Karpas-422 (cell line): ENCODE measurements around the gene ZNF548. TPM values are rescaled to one million over a fixed set of nuclear protein-coding genes. Genes with fewer than 3 reads are reported as not detected.
A peak's percentile ranks its signal among the peaks of the same experiment; 100 is the strongest.

Experiments
- DNase-seq: peaks from one replicate; pipeline ENCODE4 v3.0.0-alpha.2; 2015
- H2AFZ ChIP-seq: fragments of 200-600 bp; sonication (generic); 2 replicates; pipeline ENCODE4 v1.6.1; 2014; ENCODE audit warnings: antibody characterized with exemption, low read length, mixed read lengths
- H3K27ac ChIP-seq: fragments of 200-600 bp; sonication (generic); 2 replicates; pipeline ENCODE4 v1.5.1; 2014; ENCODE audit warnings: mild to moderate bottlenecking, low read length, moderate library complexity
- H3K27me3 ChIP-seq: fragments of 200-600 bp; sonication (generic); 2 replicates; pipeline ENCODE4 v1.6.1; 2014; ENCODE audit warnings: low read length, mixed read lengths
- H3K36me3 ChIP-seq: fragments of 200-600 bp; sonication (generic); 2 replicates; pipeline ENCODE4 v1.6.1; 2014; ENCODE audit warnings: low read length, mixed read lengths; ENCODE audit not compliant: insufficient read depth
- H3K4me1 ChIP-seq: fragments of 200-600 bp; sonication (generic); 2 replicates; pipeline ENCODE4 v1.6.1; 2014; ENCODE audit warnings: mild to moderate bottlenecking, low read length, mixed read lengths
- H3K4me2 ChIP-seq: fragments of 200-600 bp; sonication (generic); 2 replicates; pipeline ENCODE4 v1.6.1; 2014; ENCODE audit warnings: low read length, low read depth, mild to moderate bottlenecking; ENCODE audit not compliant: poor library complexity, severe bottlenecking
- H3K4me3 ChIP-seq: fragments of 200-600 bp; sonication (generic); 2 replicates; pipeline ENCODE4 v1.5.1; 2014; ENCODE audit warnings: mild to moderate bottlenecking, antibody characterized with exemption, low read length, mixed read lengths
- H3K79me2 ChIP-seq: fragments of 200-600 bp; sonication (generic); 2 replicates; pipeline ENCODE4 v1.6.1; 2014; ENCODE audit warnings: mild to moderate bottlenecking, low read length, mixed read lengths
- H3K9ac ChIP-seq: fragments of 200-600 bp; sonication (generic); 2 replicates; pipeline ENCODE4 v1.6.0; 2014; ENCODE audit warnings: low read length
- H3K9me2 ChIP-seq: fragments of 200-600 bp; sonication (generic), shearing (Covaris generic); replicated peaks from 2 replicates; pipeline ENCODE4 v1.6.0; 2014; ENCODE audit warnings: mild to moderate bottlenecking, low read length, moderate library complexity; ENCODE audit not compliant: insufficient read depth
- H3K9me3 ChIP-seq: fragments of 300-700, 200-600 bp; sonication (generic); 2 replicates; pipeline ENCODE4 v1.6.1; 2014; ENCODE audit warnings: low read length, mixed read lengths
- H4K20me1 ChIP-seq: fragments of 200-600 bp; sonication (generic); 2 replicates; pipeline ENCODE4 v1.6.1; 2014; ENCODE audit warnings: mild to moderate bottlenecking, antibody characterized with exemption, low read length, low read depth; ENCODE audit not compliant: insufficient read depth
- total RNA-seq: library from RNA; depleted of rRNA; stranded (reverse); fragments of >200 nt; shearing (Covaris generic); gene quantifications from 2 replicates; pipeline ENCODE4 v1.2.3, GENCODE V29; 2014; ENCODE audit warnings: low replicate concordance

The ZNF548 gene
- total RNA-seq, 1 experiment from 2014 or later: 40.4 TPM

DNA sequence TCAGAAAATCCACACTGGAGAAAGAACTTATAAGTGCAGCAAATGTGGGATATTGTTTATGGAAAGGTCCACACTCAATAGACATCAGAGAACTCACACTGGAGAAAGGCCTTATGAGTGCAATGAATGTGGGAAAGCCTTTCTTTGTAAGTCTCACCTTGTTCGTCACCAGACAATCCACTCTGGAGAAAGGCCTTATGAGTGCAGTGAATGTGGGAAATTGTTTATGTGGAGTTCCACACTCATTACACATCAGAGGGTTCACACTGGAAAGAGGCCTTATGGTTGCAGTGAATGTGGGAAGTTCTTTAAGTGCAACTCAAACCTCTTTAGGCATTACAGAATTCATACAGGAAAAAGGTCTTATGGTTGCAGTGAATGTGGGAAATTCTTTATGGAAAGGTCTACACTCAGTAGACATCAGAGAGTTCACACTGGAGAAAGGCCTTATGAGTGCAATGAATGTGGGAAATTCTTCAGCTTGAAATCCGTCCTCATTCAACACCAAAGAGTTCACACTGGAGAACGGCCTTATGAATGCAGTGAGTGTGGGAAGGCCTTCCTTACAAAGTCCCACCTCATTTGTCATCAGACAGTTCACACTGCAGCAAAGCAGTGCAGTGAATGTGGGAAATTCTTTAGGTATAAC is 12.0 kb upstream of the ZNF548 start:
- Histone ChIP-seq H3K9me2 (no peaks in the 10 kb centered on the region), H3K9ac (no peak overlapping the region), H3K4me3 (no peak overlapping the region), H3K4me1 (no peaks in the 10 kb centered on the region), H3K9me3 (peaks cover 45% of the 10 kb centered on the region), H3K4me2 (no peak overlapping the region), H3K27me3 (no peaks in the 10 kb centered on the region), H3K27ac (no peak overlapping the region), H2AFZ (no peak overlapping the region), H3K79me2 (no peaks in the 10 kb centered on the region), H4K20me1 (no peaks in the 10 kb centered on the region), H3K36me3 (peaks cover 55% of the 10 kb centered on the region)
- DNase-seq: no peak

DNA sequence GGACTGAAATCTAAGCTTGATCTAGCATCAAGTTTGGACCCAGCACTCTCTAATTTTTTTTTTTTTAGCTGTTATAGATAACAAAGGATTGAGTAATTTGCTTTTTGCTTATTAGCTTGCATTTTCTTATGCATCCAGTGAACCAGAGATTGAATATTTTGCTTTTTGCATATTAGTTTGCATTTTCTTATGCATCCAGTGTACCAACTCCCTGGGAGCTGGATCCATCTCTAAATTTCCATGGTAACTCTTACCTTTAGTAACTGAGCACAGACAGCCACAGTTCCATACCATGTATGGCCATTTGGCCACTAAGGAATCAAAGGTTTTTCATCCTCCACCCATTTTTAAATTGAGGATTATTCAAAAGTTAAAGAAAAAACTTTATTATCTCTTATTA is 8.7 kb upstream of the ZNF548 start:
- Histone ChIP-seq H4K20me1 (no peaks in the 10 kb centered on the region), H3K9me2 (no peaks in the 10 kb centered on the region), H2AFZ (no peak overlapping the region), H3K27me3 (no peaks in the 10 kb centered on the region), H3K4me3 (no peak overlapping the region), H3K36me3 (peaks cover 31% of the 10 kb centered on the region), H3K9me3 (peaks cover 40% of the 10 kb centered on the region), H3K79me2 (no peaks in the 10 kb centered on the region), H3K9ac (no peak overlapping the region), H3K27ac (no peak overlapping the region), H3K4me2 (no peak overlapping the region), H3K4me1 (no peaks in the 10 kb centered on the region)
- no peak for DNase-seq

- no peak for DNase-seq
- H3K4me2 ChIP-seq: no peak overlapping the region
Measured at GRCh38 chr19:57382806-57383488, 6.7 kb upstream of the ZNF548 start.

DNA sequence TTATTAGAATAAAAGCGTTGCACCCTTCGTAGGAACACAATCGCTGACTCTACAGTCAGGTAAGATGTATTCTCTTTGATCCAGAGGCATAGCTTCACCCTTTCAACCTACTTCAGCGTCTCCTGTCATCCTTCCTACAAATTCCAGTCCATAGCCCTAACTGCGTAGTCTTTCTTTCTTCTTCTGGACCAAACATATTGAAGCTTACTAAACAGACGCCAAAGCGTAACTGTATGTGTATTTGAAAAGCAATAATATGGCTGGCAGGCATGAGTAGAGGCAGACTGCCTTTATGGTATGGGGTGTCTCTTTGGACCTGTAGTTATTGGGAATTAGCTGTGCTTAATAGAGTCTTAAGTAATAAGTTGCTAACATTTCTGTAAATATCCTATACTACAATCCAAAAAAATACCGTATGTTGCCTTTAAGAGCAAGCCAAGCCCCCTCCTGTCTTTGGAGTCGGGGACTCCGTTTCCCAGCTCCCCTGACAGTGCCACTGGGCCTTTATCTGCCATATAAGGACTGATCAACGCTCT is 392 bp upstream of the ZNF548 start:
- H3K4me3 ChIP-seq: peak overlapping the region; percentile 82
- peak overlapping the region; percentile 61 for H2AFZ ChIP-seq
- peaks cover 21% of the 10 kb centered on the region for H3K36me3 ChIP-seq
- peak overlapping the region; percentile 38 for H3K27ac ChIP-seq
- peaks cover 38% of the 10 kb centered on the region for H3K9me3 ChIP-seq
- DNase-seq: no peak
- peaks cover 17% of the 10 kb centered on the region for H3K4me1 ChIP-seq
- H3K4me2 ChIP-seq: peak overlapping the region; percentile 75
- H4K20me1 ChIP-seq: no peaks in the 10 kb centered on the region
- H3K27me3 ChIP-seq: no peaks in the 10 kb centered on the region
- H3K9me2 ChIP-seq: no peaks in the 10 kb centered on the region
- peaks cover 42% of the 10 kb centered on the region for H3K79me2 ChIP-seq
- H3K9ac ChIP-seq: peak overlapping the region; percentile 55

More at GRCh38 chr19:57382806-57383488, 6.7 kb upstream of the ZNF548 start:
- Histone ChIP-seq H3K4me3 (no peak overlapping the region), H3K4me1 (no peaks in the 10 kb centered on the region), H4K20me1 (no peaks in the 10 kb centered on the region), H3K9ac (no peak overlapping the region), H3K9me2 (no peaks in the 10 kb centered on the region), H3K27ac (no peak overlapping the region), H3K79me2 (no peaks in the 10 kb centered on the region), H3K9me3 (peaks cover 28% of the 10 kb centered on the region), H3K36me3 (peaks cover 11% of the 10 kb centered on the region), H3K27me3 (no peaks in the 10 kb centered on the region), H2AFZ (no peak overlapping the region)

DNA sequence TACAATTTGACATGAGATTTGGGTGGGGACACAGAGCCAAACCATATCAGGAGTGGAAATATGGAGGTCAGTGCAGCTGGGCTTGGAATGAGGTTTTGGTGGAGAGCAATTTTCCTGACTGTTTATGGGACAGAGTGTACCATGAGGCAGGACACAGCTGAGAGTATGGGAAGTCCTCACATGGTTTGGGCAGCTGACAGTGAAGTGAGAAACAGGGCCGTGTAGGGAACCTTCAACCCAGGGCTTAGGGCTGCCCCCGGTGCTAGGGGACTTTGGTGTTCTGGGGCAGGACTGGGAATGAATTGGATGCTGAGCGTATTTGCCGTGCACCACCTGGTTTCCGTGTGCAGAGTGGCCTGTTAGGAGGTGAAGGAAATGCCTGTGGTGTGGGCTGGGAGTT is 6.1 kb downstream of the ZNF548 start:
- no peak overlapping the region for H3K4me2 ChIP-seq
- H3K9ac ChIP-seq: no peak overlapping the region
- no peaks in the 10 kb centered on the region for H3K9me2 ChIP-seq
- no peak overlapping the region for H3K27ac ChIP-seq
- peaks cover 76% of the 10 kb centered on the region for H3K36me3 ChIP-seq
- peaks cover 59% of the 10 kb centered on the region for H3K9me3 ChIP-seq
- no peaks in the 10 kb centered on the region for H3K27me3 ChIP-seq
- H3K79me2 ChIP-seq: peaks cover 54% of the 10 kb centered on the region
- DNase-seq: no peak
- H4K20me1 ChIP-seq: no peaks in the 10 kb centered on the region
- no peak overlapping the region for H3K4me3 ChIP-seq
- no peak overlapping the region for H2AFZ ChIP-seq
- H3K4me1 ChIP-seq: peaks cover 6% of the 10 kb centered on the region

DNA sequence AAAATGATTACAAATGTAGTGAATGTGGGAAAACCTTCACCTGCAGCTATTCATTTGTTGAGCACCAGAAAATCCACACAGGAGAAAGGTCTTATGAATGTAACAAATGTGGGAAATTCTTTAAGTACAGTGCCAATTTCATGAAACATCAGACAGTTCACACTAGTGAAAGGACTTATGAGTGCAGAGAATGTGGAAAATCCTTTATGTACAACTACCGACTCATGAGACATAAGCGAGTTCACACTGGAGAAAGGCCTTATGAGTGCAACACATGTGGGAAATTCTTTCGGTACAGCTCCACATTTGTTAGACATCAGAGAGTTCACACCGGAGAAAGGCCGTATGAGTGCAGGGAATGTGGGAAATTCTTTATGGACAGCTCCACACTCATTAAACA is 9.2 kb downstream of the ZNF548 start:
- Histone ChIP-seq H4K20me1 (no peaks in the 10 kb centered on the region), H3K79me2 (peaks cover 25% of the 10 kb centered on the region), H3K9ac (no peak overlapping the region), H2AFZ (no peak overlapping the region), H3K4me1 (peaks cover 3% of the 10 kb centered on the region), H3K36me3 (peaks cover 81% of the 10 kb centered on the region), H3K27ac (no peak overlapping the region), H3K9me2 (no peaks in the 10 kb centered on the region), H3K4me3 (no peak overlapping the region), H3K4me2 (no peak overlapping the region), H3K27me3 (no peaks in the 10 kb centered on the region), H3K9me3 (peaks cover 62% of the 10 kb centered on the region)
- DNase-seq: no peak

- Histone ChIP-seq H3K36me3 (peaks cover 37% of the 10 kb centered on the region), H4K20me1 (no peaks in the 10 kb centered on the region), H3K4me1 (peaks cover 9% of the 10 kb centered on the region), H3K4me2 (no peak overlapping the region), H3K27ac (no peak overlapping the region), H3K79me2 (no peaks in the 10 kb centered on the region; the same call in 1 of the 2 replicates), H3K9me3 (peaks cover 37% of the 10 kb centered on the region), H3K9ac (no peak overlapping the region), H3K9me2 (no peaks in the 10 kb centered on the region), H3K27me3 (no peaks in the 10 kb centered on the region), H2AFZ (no peak overlapping the region), H3K4me3 (no peak overlapping the region)
- no peak for DNase-seq
Measured at GRCh38 chr19:57403737-57404563, 14.3 kb downstream of the ZNF548 start.
